ENCODE measurements around the gene PRKD3.

GRCh38 chr2:37319754-37320609 is 4.7 kb downstream of the PRKD3 start:
- TF ChIP-seq EZH2 (IDR thresholded peaks at IDR 0.05; ENCODE audit: low read length, unreplicated experiment), result no peak
- TF ChIP-seq, protein P1, sequence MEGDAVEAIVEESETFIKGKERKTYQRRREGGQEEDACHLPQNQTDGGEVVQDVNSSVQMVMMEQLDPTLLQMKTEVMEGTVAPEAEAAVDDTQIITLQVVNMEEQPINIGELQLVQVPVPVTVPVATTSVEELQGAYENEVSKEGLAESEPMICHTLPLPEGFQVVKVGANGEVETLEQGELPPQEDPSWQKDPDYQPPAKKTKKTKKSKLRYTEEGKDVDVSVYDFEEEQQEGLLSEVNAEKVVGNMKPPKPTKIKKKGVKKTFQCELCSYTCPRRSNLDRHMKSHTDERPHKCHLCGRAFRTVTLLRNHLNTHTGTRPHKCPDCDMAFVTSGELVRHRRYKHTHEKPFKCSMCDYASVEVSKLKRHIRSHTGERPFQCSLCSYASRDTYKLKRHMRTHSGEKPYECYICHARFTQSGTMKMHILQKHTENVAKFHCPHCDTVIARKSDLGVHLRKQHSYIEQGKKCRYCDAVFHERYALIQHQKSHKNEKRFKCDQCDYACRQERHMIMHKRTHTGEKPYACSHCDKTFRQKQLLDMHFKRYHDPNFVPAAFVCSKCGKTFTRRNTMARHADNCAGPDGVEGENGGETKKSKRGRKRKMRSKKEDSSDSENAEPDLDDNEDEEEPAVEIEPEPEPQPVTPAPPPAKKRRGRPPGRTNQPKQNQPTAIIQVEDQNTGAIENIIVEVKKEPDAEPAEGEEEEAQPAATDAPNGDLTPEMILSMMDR (conservative IDR thresholded peaks at IDR 0.05; ENCODE audit: low read depth, low read length), result no peak
